RWPE2 (cell line): Measurements from ENCODE around the gene LRGUK.

Experiments used
- ATAC-seq: fragments of 200-7000 bp; cut with Tn5 transposase; 3 replicates; pipeline ENCODE4 v1.9.1; 2021; ENCODE audit warnings: low read depth
- DNase-seq: peaks from one replicate; pipeline ENCODE4 v3.0.0-alpha.2; 2020; ENCODE audit warnings: low spot score
- H3K27ac ChIP-seq: fragments of 450-650 bp; 2 replicates; pipeline ENCODE4 v1.5.1; 2017; ENCODE audit warnings: mild to moderate bottlenecking; ENCODE audit not compliant: poor library complexity, severe bottlenecking
- H3K27me3 ChIP-seq: fragments of 250-450 bp; sonication (Bioruptor Pico); 2 replicates; pipeline ENCODE4 v1.5.1; 2021; ENCODE audit warnings: mild to moderate bottlenecking, moderate library complexity; ENCODE audit not compliant: insufficient read depth, poor library complexity, severe bottlenecking
- H3K36me3 ChIP-seq: fragments of 250-450 bp; sonication (Bioruptor Pico); 2 replicates; pipeline ENCODE4 v1.5.1; 2020; ENCODE audit warnings: low read depth, mild to moderate bottlenecking, moderate library complexity
- H3K4me1 ChIP-seq: fragments of 250-450 bp; sonication (Bioruptor Pico); 2 replicates; pipeline ENCODE4 v1.5.1; 2021; ENCODE audit warnings: mild to moderate bottlenecking, moderate library complexity; ENCODE audit not compliant: insufficient read depth, poor library complexity, severe bottlenecking
- H3K4me3 ChIP-seq: fragments of 250-450 bp; sonication (Bioruptor Pico); 2 replicates; pipeline ENCODE4 v1.5.1; 2021; ENCODE audit warnings: mild to moderate bottlenecking, moderate library complexity; ENCODE audit not compliant: severe bottlenecking
- H3K9me3 ChIP-seq: fragments of 250-450 bp; sonication (Bioruptor Pico); 2 replicates; pipeline ENCODE4 v1.5.1; 2021; ENCODE audit warnings: mild to moderate bottlenecking, moderate library complexity; ENCODE audit not compliant: severe bottlenecking
- CTCF ChIP-seq: fragments of 450-650 bp; IDR thresholded peaks from one replicate; pipeline ENCODE4 v1.5.1; 2017; ENCODE audit warnings: mild to moderate bottlenecking, moderate library complexity; ENCODE audit not compliant: poor library complexity, severe bottlenecking

The LRGUK gene

DNA sequence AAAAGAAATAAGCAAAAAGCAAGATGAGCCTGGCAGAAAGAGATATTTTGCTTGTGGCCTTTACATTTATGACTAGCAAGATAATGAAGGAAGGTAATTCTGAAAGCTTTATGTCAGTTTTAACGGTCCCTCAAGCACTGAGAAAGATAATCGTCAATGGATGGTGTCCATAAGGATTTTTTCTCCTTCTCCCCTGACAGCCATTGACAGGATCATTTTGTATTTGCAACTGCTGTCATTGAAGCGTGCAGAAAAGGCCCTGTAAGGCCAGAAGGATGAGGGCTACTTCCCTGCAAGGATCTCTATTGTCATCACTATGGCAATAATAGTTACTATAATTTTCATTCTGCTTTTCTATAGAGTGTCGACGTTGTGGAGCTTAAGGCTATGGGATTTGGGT is 994 bp upstream of the LRGUK start:
- DNase-seq (no peak), ATAC-seq (no peak)
- H3K27ac ChIP-seq, result no peak overlapping the region
- TF ChIP-seq CTCF, result no peak
- H3K27me3 ChIP-seq, result peaks cover 3% of the 10 kb centered on the region
- H3K4me3 ChIP-seq, result no peak overlapping the region
- no peaks in the 10 kb centered on the region for H3K36me3 ChIP-seq
- H3K9me3 ChIP-seq, result no peaks in the 10 kb centered on the region
- peaks cover 3% of the 10 kb centered on the region for H3K4me1 ChIP-seq

DNA sequence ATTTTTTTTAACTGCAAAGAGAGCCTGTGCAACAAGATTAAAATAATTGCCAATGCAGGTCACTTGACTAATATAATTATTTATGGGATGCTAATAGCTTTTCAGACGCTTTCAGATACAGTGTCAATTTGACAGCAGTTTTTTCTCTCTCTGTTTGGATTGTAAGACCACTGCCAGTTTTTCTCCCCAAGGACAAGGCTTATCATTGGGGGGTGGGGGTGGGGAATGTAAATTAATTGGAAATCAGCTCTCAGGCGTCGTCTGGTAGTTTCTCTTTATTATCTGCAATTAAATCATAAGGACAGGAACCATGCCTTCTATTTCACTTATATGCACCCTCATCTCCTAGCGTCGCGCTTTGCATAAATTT is 559 bp upstream of the LRGUK start:
- ATAC-seq, result no peak

GRCh38 chr7:134128829-134129228 is 1.7 kb downstream of the LRGUK start:
- no peak for ATAC-seq
- no peaks in the 10 kb centered on the region for H3K36me3 ChIP-seq
- no peak overlapping the region for H3K27ac ChIP-seq

More for the DNA sequence above, 559 bp upstream of the LRGUK start:
- TF ChIP-seq CTCF, result no peak
- H3K4me3 ChIP-seq, result peak overlapping the region; percentile 44
- DNase-seq, result no peak
- no peaks in the 10 kb centered on the region for H3K9me3 ChIP-seq
- peaks cover 3% of the 10 kb centered on the region for H3K27me3 ChIP-seq
- no peaks in the 10 kb centered on the region for H3K36me3 ChIP-seq
- no peak overlapping the region for H3K27ac ChIP-seq
- peaks cover 3% of the 10 kb centered on the region for H3K4me1 ChIP-seq

DNA sequence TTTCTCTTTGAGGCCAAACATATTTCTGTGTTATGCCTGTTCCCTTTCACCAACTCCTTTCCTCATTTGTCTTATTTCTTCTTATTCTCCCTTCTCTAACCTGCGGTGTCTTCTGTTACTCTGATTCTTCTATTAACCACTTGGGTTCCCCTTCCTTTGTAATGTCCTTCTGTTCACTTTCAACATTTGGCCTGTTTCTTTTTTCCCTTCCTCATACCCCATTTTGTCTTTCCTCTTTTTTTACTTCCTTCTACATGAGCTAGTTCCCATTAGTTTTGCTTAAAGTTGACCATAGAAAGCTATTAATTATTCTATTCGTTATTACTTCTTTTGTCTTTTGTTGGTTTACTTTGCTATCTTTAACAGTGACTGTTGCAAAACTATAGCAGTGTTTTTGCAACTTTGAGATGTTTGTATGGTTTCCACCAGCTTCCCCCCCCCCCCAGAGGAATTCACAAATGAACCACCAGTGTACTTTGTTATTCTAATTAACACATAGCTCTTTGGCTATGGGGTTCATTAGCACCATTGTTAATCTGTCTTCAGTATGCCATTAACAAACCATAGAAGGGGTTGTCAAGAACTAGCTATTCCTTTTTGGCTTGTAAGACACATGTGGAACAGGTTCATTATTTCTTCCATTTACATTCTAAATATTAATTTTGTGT is 2.9 kb downstream of the LRGUK start:
- no peak overlapping the region for H3K4me3 ChIP-seq

More at GRCh38 chr7:134128829-134129228, 1.7 kb downstream of the LRGUK start:
- Histone ChIP-seq H3K9me3 (no peaks in the 10 kb centered on the region), H3K27me3 (no peaks in the 10 kb centered on the region), H3K4me3 (no peak overlapping the region), H3K4me1 (peaks cover 3% of the 10 kb centered on the region)
- no peak for TF ChIP-seq CTCF
- no peak for DNase-seq

More for the DNA sequence above, 2.9 kb downstream of the LRGUK start:
- TF ChIP-seq CTCF, result no peak
- H3K27me3 ChIP-seq, result no peaks in the 10 kb centered on the region
- no peak overlapping the region for H3K27ac ChIP-seq
- DNase-seq, result no peak
- H3K9me3 ChIP-seq, result no peaks in the 10 kb centered on the region
- peaks cover 3% of the 10 kb centered on the region for H3K4me1 ChIP-seq
- no peak for ATAC-seq
- H3K36me3 ChIP-seq, result no peaks in the 10 kb centered on the region
